RWPE1 (cell line): ENCODE data around the gene PTPN21.

Source experiments
- CTCF ChIA-PET: fragments of 350-600 bp; sonication (Branson Sonifier 250); formaldehyde crosslinking; extraction: SDS; loops from one replicate; lab custom pipeline; 2021; lab: Yijun Ruan, JAX
- POLR2A ChIA-PET: fragments of 400-600 bp; formaldehyde crosslinking; extraction: SDS; loops from one replicate; lab custom pipeline; 2020; ENCODE audit warnings: antibody characterized with exemption; ENCODE audit not compliant: low non-redundant PET; lab: Yijun Ruan, JAX
- DNase-seq: peaks from one replicate; pipeline ENCODE4 v3.0.0; 2012; ENCODE audit warnings: low spot score
- H3K27ac ChIP-seq: fragments of 450-650 bp; 2 replicates; pipeline ENCODE4 v1.5.1; 2017
- TF ChIP-seq, protein P1 (sequence below): fragments of 450-650 bp; conservative IDR thresholded peaks from 2 replicates; pipeline ENCODE4 v1.5.1; 2017; ENCODE audit warnings: low read depth, mild to moderate bottlenecking

The PTPN21 gene

DNA sequence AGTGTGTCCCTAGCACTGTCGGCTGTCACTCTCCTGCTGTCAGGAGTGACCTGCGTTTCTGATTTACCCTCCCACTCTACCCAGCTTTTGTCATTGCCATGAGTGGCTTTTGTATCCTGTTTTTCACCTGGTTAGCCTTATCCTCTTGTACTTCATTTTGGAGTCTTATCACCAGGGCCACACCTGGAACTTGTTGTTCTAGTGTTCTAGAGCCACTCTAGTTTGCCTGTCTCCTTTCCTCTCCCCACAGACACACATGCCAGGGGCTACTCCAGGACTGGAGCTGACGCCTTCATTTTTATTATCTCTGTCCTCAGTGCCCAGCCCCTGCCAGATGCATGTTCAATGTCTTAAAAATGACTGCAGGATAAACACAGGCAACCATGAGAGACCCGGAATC is 42.2 kb upstream of the PTPN21 start:
- TF ChIP-seq, protein P1, sequence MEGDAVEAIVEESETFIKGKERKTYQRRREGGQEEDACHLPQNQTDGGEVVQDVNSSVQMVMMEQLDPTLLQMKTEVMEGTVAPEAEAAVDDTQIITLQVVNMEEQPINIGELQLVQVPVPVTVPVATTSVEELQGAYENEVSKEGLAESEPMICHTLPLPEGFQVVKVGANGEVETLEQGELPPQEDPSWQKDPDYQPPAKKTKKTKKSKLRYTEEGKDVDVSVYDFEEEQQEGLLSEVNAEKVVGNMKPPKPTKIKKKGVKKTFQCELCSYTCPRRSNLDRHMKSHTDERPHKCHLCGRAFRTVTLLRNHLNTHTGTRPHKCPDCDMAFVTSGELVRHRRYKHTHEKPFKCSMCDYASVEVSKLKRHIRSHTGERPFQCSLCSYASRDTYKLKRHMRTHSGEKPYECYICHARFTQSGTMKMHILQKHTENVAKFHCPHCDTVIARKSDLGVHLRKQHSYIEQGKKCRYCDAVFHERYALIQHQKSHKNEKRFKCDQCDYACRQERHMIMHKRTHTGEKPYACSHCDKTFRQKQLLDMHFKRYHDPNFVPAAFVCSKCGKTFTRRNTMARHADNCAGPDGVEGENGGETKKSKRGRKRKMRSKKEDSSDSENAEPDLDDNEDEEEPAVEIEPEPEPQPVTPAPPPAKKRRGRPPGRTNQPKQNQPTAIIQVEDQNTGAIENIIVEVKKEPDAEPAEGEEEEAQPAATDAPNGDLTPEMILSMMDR: no peak
- CTCF ChIA-PET: no interaction called here

DNA sequence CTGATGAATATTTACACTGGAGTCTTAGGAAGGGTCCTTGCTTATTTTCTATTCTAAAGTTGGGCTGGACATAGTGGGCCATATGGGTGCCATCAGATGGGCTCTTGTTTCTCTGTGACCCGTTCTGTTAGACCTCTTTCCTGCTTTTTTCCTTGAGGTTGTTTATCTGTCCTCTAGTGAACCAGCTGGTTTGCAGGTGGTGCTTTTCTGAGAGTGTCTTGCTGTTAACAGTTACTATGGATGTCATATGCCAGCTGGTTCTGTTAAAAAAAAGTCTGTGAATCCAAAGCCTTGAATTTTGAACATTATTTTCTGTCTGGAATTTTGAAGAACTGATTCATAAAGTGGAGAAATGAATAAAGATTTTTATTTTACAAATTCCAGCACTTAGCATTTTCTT is 37.2 kb upstream of the PTPN21 start:
- TF ChIP-seq, protein P1: no peak
- no peak overlapping the region for H3K27ac ChIP-seq
- ChIA-PET CTCF (no interaction called here), POLR2A (no interaction called here)
- DNase-seq: no peak

More for the DNA sequence above, 42.2 kb upstream of the PTPN21 start:
- POLR2A ChIA-PET: no interaction called here
- H3K27ac ChIP-seq: no peak overlapping the region
- DNase-seq: no peak

DNA sequence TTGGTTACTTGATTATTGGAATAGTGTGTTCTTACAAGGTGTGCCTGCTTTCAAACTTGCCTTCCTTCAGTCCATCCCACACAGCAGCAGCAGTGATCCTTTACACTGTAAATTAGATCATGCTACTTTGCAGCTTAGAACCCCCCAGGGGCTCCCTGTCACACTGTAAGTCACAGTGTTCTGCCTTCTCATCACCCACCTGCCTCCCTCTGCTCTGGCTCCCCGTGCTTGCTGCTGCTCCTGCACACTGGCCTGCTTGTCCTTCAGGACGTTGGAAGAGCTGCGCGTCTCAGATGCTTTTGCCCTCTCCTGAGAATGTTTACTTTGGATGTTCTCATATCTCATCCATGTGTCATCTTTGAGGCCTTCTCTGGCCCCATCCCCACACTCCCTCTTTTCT is 35.4 kb upstream of the PTPN21 start:
- ChIA-PET POLR2A (no interaction called here), CTCF (interaction anchor here (0.6 kb wide), 2 partner anchors 33 to 147 kb away, joined by 4 read pairs; no protein-coding TSS in a partner anchor)
- H3K27ac ChIP-seq: no peak overlapping the region
- TF ChIP-seq, protein P1: no peak
- no peak for DNase-seq

DNA sequence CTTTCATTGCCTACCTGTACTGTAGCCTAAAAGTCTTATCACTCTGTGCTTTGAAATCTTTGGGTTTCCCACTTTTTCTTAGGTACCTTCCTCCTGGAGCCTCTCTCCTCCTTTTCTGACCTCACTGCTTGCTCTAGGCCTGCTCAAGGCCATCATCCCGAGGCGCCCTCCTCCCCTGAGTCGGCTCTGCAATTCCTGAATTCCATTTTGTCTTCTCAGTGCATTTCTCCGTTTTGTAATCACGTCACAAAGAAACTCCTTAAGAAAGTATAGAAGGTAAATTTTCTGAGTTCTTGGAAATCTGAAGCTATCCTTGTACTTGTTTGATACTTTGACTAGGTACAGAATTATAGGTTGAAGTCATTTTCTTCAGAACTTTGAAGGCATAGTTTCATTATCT is 33.3 kb upstream of the PTPN21 start:
- CTCF ChIA-PET: no interaction called here
- DNase-seq: no peak
- no peak overlapping the region for H3K27ac ChIP-seq
- POLR2A ChIA-PET: no interaction called here
- TF ChIP-seq, protein P1: no peak

DNA sequence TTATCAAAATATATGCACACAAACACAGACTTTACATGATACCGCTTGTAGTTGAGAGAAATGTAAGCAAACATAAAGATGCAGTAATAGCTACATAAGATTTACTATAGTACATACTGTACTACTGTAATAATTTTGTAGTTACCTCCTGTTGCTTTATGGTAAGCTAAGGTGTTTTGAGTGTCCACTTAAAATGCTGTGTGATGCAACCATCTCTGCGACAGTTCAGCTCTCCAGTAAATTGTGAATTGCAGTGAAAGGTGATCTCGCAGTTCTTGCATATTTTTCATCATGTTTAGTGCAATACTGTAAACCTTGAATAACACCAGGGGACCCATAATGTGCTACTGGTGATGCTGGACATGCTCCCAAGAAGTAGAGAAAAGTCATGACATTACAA is 29.6 kb upstream of the PTPN21 start:
- DNase-seq: no peak
- POLR2A ChIA-PET: no interaction called here
- CTCF ChIA-PET: no interaction called here
- TF ChIP-seq, protein P1: no peak
- no peak overlapping the region for H3K27ac ChIP-seq

DNA sequence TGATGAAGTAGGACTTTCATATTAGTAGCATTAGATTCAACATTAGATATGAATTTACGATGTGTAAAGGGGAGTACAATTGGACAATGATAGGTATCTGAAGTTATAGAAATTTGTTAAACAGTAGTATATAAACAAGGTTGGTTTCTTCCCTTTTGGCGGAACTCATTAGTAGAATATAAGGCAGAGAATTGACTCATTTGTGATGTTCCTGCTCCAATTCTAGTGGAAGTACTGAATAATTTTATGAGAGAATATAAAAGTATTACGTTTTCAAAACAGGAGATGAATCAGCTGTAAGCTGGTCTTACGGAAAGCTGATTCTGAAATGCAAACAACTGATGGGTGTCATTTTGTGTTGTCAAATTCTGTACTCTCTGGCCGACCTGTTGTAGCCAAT is 21.4 kb upstream of the PTPN21 start:
- ChIA-PET POLR2A (no interaction called here), CTCF (no interaction called here)
- no peak overlapping the region for H3K27ac ChIP-seq
- TF ChIP-seq, protein P1: no peak
- DNase-seq: no peak

DNA sequence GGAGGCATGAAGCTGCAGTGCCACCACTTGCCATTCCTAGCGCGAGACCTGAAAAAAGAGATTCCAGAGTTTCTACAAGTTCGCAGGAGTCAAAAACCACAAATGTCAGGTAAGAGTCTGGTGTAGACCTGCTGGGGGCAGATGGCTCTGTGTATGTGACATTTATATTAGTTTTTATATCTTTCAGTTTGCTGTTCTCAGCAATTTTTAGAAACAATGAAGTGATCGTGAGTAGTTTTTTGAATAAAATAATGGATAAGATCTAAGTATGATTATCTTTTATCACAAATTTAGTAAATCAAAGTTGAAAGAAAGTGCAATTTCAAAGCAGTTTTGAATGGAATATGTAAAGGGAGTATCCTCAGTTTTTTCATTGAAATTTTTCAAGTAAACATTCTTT is 17.3 kb upstream of the PTPN21 start:
- CTCF ChIA-PET: no interaction called here
- TF ChIP-seq, protein P1: no peak
- DNase-seq: no peak
- no peak overlapping the region for H3K27ac ChIP-seq
- POLR2A ChIA-PET: no interaction called here
